Measurements from ENCODE around the gene RCN2. TPM values are rescaled to one million over a fixed set of nuclear protein-coding genes. Genes with fewer than 3 reads are reported as not detected.

The RCN2 gene
- total and polyA plus RNA-seq, 2 of the 13 experiments (the other 11 are each of a cell fraction or from before 2014, with no cell fraction given): 84.4 to 89.0 TPM

DNA sequence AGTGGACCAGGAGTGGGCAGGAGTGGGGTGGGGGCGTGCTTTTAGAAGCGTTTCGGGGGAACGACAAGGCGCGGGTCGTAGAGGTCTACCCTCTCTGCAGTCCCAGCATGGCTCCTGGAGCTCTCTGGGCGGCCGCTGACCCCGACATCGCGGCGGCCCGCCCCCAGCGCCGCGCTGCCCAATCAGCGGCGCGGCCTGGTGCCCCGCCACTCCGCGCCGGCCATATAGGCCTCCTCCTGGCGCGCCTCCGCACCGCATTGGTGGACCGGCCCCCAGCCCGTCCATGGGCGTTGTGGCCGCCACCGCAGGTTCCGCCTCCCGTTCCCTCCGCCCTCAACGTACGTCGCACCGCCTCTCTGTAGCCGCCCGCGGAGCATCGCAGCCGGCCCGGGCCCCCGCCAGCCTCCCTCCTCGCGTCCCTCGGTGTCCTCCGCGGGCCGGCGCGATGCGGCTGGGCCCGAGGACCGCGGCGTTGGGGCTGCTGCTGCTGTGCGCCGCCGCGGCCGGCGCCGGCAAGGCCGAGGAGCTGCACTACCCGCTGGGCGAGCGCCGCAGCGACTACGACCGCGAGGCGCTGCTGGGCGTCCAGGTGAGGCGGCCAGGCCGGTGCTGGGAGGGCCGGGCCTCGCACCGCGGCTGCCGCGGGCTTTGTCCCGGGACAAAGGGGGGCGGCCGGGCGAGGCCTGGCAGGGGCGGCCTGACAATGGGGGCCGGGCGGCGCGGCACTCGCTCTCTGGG is at the start of gene RCN2 (continued):
- TF ChIP-seq ZFYVE20 (CRISPR knock-in tag; IDR thresholded peaks at IDR 0.05; ENCODE audit: borderline replicate concordance, low read depth): peak; percentile 19; the same call in 1 of the 2 replicates
- peak; percentile 42; the same call in 1 of the 2 replicates for TF ChIP-seq IRF2 (CRISPR knock-in tag; IDR thresholded peaks at IDR 0.05)
- TF ChIP-seq ZNF317 (CRISPR knock-in tag; IDR thresholded peaks at IDR 0.05): no peak
- TF ChIP-seq ZNF605 (CRISPR knock-in tag; IDR thresholded peaks at IDR 0.05): no peak
- TF ChIP-seq, protein P1, sequence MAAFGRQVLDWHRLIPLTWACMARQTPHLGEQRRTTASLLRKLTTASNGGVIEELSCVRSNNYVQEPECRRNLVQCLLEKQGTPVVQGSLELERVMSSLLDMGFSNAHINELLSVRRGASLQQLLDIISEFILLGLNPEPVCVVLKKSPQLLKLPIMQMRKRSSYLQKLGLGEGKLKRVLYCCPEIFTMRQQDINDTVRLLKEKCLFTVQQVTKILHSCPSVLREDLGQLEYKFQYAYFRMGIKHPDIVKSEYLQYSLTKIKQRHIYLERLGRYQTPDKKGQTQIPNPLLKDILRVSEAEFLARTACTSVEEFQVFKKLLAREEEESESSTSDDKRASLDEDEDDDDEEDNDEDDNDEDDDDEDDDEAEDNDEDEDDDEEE (CRISPR knock-in tag; IDR thresholded peaks at IDR 0.05): 0 out of 2 replicates have a peak, but pooled peaks have one; percentile 28
- peak; percentile 14; the same call in 1 of the 2 replicates for TF ChIP-seq SOX5 (CRISPR knock-in tag; IDR thresholded peaks at IDR 0.05; ENCODE audit: borderline replicate concordance)
- TF ChIP-seq, protein P2, sequence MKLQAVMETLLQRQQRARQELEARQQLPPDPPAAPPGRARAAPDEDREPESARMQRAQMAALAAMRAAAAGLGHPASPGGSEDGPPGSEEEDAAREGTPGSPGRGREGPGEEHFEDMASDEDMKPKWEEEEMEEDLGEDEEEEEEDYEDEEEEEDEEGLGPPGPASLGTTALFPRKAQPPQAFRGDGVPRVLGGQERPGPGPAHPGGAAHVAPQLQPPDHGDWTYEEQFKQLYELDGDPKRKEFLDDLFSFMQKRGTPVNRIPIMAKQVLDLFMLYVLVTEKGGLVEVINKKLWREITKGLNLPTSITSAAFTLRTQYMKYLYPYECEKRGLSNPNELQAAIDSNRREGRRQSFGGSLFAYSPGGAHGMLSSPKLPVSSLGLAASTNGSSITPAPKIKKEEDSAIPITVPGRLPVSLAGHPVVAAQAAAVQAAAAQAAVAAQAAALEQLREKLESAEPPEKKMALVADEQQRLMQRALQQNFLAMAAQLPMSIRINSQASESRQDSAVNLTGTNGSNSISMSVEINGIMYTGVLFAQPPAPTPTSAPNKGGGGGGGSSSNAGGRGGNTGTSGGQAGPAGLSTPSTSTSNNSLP (IDR thresholded peaks at IDR 0.05; ENCODE audit: low read depth, low read length): no peak
- no peak for TF ChIP-seq ZNF296 (CRISPR knock-in tag; conservative IDR thresholded peaks at IDR 0.05)
- no peak for TF ChIP-seq ZNF530 (CRISPR knock-in tag; IDR thresholded peaks at IDR 0.05; ENCODE audit: low read depth)
- no peak for TF ChIP-seq JUND (CRISPR knock-in tag; IDR thresholded peaks at IDR 0.05)
- peak; percentile 54; the same call in 1 of the 2 replicates for TF ChIP-seq KLF12 (CRISPR knock-in tag; IDR thresholded peaks at IDR 0.05; ENCODE audit: borderline replicate concordance)
- TF ChIP-seq ZNF766 (CRISPR knock-in tag; IDR thresholded peaks at IDR 0.05; ENCODE audit: borderline replicate concordance): peak; percentile 76; the same call in 1 of the 2 replicates
- TF ChIP-seq, protein P3, sequence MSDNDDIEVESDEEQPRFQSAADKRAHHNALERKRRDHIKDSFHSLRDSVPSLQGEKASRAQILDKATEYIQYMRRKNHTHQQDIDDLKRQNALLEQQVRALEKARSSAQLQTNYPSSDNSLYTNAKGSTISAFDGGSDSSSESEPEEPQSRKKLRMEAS (IDR thresholded peaks at IDR 0.05): peak; percentile 74
- TF ChIP-seq, protein P4, sequence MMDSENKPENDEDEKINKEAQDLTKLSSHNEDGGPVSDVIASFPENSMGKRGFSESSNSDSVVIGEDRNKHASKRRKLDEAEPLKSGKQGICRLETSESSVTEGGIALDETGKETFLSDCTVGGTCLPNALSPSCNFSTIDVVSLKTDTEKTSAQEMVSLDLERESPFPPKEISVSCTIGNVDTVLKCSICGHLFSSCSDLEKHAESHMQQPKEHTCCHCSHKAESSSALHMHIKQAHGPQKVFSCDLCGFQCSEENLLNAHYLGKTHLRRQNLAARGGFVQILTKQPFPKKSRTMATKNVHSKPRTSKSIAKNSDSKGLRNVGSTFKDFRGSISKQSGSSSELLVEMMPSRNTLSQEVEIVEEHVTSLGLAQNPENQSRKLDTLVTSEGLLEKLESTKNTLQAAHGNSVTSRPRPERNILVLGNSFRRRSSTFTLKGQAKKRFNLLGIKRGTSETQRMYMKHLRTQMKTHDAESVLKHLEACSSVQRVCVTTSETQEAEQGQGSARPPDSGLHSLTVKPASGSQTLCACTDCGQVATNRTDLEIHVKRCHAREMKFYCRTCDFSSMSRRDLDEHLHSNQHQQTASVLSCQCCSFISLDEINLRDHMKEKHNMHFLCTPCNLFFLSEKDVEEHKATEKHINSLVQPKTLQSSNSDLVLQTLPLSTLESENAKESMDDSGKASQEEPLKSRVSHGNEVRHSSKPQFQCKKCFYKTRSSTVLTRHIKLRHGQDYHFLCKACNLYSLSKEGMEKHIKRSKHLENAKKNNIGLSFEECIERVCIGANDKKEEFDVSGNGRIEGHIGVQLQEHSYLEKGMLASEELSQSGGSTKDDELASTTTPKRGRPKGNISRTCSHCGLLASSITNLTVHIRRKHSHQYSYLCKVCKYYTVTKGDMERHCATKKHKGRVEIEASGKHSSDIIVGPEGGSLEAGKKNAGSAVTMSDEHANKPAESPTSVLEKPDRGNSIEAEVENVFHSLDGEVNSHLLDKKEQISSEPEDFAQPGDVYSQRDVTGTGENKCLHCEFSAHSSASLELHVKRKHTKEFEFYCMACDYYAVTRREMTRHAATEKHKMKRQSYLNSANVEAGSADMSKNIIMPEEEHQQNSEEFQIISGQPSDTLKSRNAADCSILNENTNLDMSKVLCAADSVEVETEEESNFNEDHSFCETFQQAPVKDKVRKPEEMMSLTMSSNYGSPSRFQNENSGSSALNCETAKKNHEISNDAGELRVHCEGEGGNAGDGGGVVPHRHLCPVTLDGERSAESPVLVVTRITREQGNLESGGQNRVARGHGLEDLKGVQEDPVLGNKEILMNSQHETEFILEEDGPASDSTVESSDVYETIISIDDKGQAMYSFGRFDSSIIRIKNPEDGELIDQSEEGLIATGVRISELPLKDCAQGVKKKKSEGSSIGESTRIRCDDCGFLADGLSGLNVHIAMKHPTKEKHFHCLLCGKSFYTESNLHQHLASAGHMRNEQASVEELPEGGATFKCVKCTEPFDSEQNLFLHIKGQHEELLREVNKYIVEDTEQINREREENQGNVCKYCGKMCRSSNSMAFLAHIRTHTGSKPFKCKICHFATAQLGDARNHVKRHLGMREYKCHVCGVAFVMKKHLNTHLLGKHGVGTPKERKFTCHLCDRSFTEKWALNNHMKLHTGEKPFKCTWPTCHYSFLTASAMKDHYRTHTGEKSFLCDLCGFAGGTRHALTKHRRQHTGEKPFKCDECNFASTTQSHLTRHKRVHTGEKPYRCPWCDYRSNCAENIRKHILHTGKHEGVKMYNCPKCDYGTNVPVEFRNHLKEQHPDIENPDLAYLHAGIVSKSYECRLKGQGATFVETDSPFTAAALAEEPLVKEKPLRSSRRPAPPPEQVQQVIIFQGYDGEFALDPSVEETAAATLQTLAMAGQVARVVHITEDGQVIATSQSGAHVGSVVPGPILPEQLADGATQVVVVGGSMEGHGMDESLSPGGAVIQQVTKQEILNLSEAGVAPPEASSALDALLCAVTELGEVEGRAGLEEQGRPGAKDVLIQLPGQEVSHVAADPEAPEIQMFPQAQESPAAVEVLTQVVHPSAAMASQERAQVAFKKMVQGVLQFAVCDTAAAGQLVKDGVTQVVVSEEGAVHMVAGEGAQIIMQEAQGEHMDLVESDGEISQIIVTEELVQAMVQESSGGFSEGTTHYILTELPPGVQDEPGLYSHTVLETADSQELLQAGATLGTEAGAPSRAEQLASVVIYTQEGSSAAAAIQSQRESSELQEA (CRISPR knock-in tag; IDR thresholded peaks at IDR 0.05; ENCODE audit: not compliant biosample characterization): no peak
- TF ChIP-seq ZNF260 (CRISPR knock-in tag; IDR thresholded peaks at IDR 0.05; ENCODE audit: borderline replicate concordance, low read depth): no peak
- TF ChIP-seq ZIK1 (CRISPR knock-in tag; IDR thresholded peaks at IDR 0.05; ENCODE audit: borderline replicate concordance, low read depth): no peak
- no peak for TF ChIP-seq ZNF569 (CRISPR knock-in tag; IDR thresholded peaks at IDR 0.05; ENCODE audit: borderline replicate concordance)
- no peak for TF ChIP-seq NFATC3 (CRISPR knock-in tag; IDR thresholded peaks at IDR 0.05)
